ENCODE measurements around the gene FAM53A. TPM values are rescaled to one million over a fixed set of nuclear protein-coding genes. Genes with fewer than 3 reads are reported as not detected.
"Not testable (repeated sequence)": the region's sequence is repeated elsewhere in the genome, so short reads cannot be mapped to it uniquely, and the experiment has no call there.

FAM53A gene
- total RNA-seq, 3 donors from 2014 or later: 0.65 to 1.8 (median 1.4) TPM

- DNase-seq (no peak), ATAC-seq (no peak)
- peaks cover 16% of the 10 kb centered on the region for H3K4me1 ChIP-seq (ENCODE audit: low read depth)
- H3K4me3 ChIP-seq: no peak overlapping the region
- H3K36me3 ChIP-seq (ENCODE audit: low read depth): peaks cover 6% of the 10 kb centered on the region
- no peak for TF ChIP-seq CTCF (IDR thresholded peaks at IDR 0.05)
- H3K9me3 ChIP-seq: no peaks in the 10 kb centered on the region
- intact Hi-C loops (cut with DNase I, micrococcal nuclease): no loop called here
These were observed 22.2 kb upstream of the FAM53A start for GRCh38 chr4:1706358-1706757.

GRCh38 chr4:1705732-1706131, 21.6 kb upstream of the FAM53A start:
- Histone ChIP-seq H3K9me3 (no peaks in the 10 kb centered on the region), H3K4me1 (ENCODE audit: low read depth) (peaks cover 10% of the 10 kb centered on the region), H3K36me3 (ENCODE audit: low read depth) (peaks cover 6% of the 10 kb centered on the region), H3K4me3 (no peak overlapping the region)
- no peak for TF ChIP-seq CTCF (IDR thresholded peaks at IDR 0.05)
- ATAC-seq (no peak), DNase-seq (no peak)
- intact Hi-C loops (cut with DNase I, micrococcal nuclease): no loop called here

DNA sequence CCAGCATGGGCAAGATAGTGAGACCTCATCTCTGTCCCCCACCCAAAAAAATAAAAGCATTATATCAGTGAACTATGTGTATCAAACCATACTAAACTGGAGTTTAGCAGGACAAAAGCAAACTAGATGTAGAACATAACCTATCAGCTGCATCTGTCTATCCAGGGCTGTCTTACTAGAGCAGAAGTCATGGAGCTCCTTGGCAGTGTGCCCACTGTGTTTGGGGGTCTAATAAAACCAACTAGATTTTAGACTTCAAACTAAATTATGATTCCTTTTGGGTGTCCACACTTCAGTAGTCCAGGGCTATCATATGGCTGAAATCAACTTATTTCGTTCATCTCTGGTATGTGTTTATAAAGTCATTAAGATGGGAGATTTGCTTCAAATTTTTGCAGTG, 19.8 kb upstream of the FAM53A start:
- no peak for DNase-seq
- ATAC-seq: no peak
- intact Hi-C loops (cut with DNase I, micrococcal nuclease): no loop called here
- H3K4me3 ChIP-seq: no peak overlapping the region
- H3K36me3 ChIP-seq (ENCODE audit: low read depth): peaks cover 6% of the 10 kb centered on the region
- no peaks in the 10 kb centered on the region for H3K9me3 ChIP-seq
- TF ChIP-seq CTCF (IDR thresholded peaks at IDR 0.05): no peak
- H3K4me1 ChIP-seq (ENCODE audit: low read depth): no peaks in the 10 kb centered on the region

DNA sequence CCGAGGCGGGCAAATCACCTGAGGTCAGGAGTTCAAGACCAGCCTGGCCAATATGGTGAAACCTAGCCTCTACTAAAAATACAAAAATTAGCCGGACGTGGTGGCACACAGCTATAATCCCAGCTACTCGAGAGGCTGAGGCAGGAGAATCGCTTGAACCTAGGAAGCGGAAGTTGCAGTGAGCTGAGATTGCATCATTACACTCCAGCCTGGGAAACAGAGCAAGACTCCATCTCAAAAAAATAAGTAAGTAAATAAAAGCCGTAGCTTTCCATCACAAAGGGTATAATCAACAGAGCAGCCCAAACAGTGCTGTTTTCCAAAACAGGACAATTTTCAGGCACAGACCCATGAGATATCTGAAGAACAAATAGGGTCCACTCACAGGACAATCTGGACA, 17.6 kb upstream of the FAM53A start:
- ATAC-seq; H3K36me3 ChIP-seq (ENCODE audit: low read depth); H3K4me3 ChIP-seq; H3K9me3 ChIP-seq; intact Hi-C loops (cut with DNase I, micrococcal nuclease); H3K4me1 ChIP-seq (ENCODE audit: low read depth); DNase-seq: not testable (repeated sequence)

GRCh38 chr4:1695913-1696312, 11.8 kb upstream of the FAM53A start:
- Histone ChIP-seq H3K4me1 (ENCODE audit: low read depth) (no peaks in the 10 kb centered on the region), H3K4me3 (no peak overlapping the region), H3K9me3 (no peaks in the 10 kb centered on the region), H3K36me3 (ENCODE audit: low read depth) (no peaks in the 10 kb centered on the region)
- ATAC-seq (no peak), DNase-seq (no peak)
- no peak for TF ChIP-seq CTCF (IDR thresholded peaks at IDR 0.05)
- intact Hi-C loops (cut with DNase I, micrococcal nuclease): no loop called here

GRCh38 chr4:1693131-1693896, 9.2 kb upstream of the FAM53A start:
- DNase-seq (peak; percentile 67 to 80 (median 79)), ATAC-seq (peak; percentile 98)
- H3K36me3 ChIP-seq (ENCODE audit: low read depth): no peaks in the 10 kb centered on the region

More at GRCh38 chr4:1693131-1693896, 9.2 kb upstream of the FAM53A start:
- Histone ChIP-seq H3K4me1 (ENCODE audit: low read depth) (no peaks in the 10 kb centered on the region), H3K9me3 (no peaks in the 10 kb centered on the region), H3K4me3 (no peak overlapping the region)
- intact Hi-C loops (cut with DNase I, micrococcal nuclease): loop anchor here in 1 of 2 donors (2.0 kb wide), 1 partner anchor 33 kb away; no protein-coding TSS in a partner anchor
- TF ChIP-seq CTCF (IDR thresholded peaks at IDR 0.05): peak; percentile 94
